LNCaP clone FGC (cell line): ENCODE measurements around the gene ESPN.

Source experiments
- DNase-seq: peaks from one replicate; pipeline ENCODE4 v3.0.0-alpha.2; 2011; ENCODE audit warnings: low read depth
- H3K4me3 ChIP-seq: 2 replicates; pipeline ENCODE4 v1.5.1; 2011; ENCODE audit warnings: mild to moderate bottlenecking, low read depth, low read length, control low read depth
- TF ChIP-seq, protein P1 (sequence below): IDR thresholded peaks from 2 replicates; pipeline ENCODE4 v1.5.1; 2012; ENCODE audit warnings: mild to moderate bottlenecking; ENCODE audit not compliant: control insufficient read depth, insufficient read depth; ENCODE audit errors: extremely low read depth

ESPN gene

DNA sequence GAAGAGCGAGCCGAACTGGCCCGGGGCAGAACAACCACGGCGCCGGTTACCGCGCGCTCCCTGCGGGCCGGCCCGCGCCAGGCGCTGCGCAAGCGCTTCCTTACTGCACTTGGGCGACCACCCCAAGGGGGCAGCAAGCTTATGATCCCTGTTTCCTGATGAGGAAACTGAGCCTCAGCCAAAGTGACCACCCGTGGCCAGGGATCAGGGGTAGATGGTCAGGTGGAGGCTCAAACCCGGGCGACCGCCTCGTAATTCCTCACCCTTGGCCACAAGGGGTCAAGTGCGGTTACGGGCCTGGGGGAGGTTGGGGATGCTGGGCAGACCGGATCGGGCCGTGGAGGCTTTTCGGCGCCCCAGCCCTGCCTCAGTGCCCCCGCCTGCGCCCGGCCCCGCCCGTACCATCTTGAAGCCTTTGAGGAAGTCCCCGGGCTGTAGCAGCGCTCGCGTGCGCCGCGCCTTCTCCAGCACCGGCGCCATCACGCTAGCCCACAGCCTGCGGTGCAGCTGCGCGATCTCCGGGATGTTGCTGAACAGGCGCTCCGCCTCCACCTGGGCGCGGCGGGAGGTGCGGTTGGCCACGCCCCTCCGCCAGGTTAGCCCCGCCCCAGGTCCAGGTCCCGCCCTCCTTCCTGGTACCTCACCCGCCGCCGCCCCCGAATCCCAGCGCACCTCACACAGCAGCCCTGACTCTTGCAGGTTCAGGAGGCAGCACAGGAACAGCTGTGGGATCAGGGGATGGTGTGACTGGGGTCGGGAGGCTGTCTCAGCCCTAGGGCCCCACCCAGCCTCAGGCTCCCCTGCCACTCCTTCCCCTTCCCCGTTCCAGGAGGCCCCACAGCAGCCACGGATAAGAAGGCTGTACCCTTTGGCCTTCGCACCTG, 46.8 kb downstream of the ESPN start:
- DNase-seq: no peak
- H3K4me3 ChIP-seq: no peak overlapping the region

GRCh38 chr1:6471970-6472368, 47.4 kb downstream of the ESPN start:
- no peak for DNase-seq
- H3K4me3 ChIP-seq: no peak overlapping the region
- TF ChIP-seq, protein P1, sequence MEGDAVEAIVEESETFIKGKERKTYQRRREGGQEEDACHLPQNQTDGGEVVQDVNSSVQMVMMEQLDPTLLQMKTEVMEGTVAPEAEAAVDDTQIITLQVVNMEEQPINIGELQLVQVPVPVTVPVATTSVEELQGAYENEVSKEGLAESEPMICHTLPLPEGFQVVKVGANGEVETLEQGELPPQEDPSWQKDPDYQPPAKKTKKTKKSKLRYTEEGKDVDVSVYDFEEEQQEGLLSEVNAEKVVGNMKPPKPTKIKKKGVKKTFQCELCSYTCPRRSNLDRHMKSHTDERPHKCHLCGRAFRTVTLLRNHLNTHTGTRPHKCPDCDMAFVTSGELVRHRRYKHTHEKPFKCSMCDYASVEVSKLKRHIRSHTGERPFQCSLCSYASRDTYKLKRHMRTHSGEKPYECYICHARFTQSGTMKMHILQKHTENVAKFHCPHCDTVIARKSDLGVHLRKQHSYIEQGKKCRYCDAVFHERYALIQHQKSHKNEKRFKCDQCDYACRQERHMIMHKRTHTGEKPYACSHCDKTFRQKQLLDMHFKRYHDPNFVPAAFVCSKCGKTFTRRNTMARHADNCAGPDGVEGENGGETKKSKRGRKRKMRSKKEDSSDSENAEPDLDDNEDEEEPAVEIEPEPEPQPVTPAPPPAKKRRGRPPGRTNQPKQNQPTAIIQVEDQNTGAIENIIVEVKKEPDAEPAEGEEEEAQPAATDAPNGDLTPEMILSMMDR: no peak

More for the DNA sequence above, 46.8 kb downstream of the ESPN start:
- TF ChIP-seq, protein P1: no peak

DNA sequence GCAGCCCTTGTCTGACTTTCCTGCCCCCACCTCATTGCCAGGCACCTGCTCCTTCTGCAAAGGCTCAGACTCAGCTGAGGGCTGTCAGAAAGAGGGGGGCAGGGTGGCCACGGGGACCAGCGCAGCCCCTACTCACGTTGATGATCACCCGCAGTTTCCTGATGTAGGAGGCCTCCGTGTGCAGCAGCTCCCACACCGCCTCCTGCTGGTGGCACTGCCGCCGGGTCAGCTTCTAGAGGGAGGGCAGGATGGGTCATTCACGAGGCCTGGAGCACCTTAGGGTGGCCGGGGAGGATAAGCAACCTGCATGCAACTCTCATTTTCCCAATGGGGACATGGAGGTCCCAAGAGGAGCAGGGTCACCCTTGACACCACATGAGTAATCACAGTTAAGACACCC, 47.8 kb downstream of the ESPN start:
- H3K4me3 ChIP-seq: no peak overlapping the region

GRCh38 chr1:6473156-6473555, 48.6 kb downstream of the ESPN start:
- no peak for DNase-seq
- no peak overlapping the region for H3K4me3 ChIP-seq
- TF ChIP-seq, protein P1: no peak

More for the DNA sequence above, 47.8 kb downstream of the ESPN start:
- no peak for DNase-seq
- TF ChIP-seq, protein P1: 0 out of 2 replicates have a peak, but pooled peaks have one; percentile 13

DNA sequence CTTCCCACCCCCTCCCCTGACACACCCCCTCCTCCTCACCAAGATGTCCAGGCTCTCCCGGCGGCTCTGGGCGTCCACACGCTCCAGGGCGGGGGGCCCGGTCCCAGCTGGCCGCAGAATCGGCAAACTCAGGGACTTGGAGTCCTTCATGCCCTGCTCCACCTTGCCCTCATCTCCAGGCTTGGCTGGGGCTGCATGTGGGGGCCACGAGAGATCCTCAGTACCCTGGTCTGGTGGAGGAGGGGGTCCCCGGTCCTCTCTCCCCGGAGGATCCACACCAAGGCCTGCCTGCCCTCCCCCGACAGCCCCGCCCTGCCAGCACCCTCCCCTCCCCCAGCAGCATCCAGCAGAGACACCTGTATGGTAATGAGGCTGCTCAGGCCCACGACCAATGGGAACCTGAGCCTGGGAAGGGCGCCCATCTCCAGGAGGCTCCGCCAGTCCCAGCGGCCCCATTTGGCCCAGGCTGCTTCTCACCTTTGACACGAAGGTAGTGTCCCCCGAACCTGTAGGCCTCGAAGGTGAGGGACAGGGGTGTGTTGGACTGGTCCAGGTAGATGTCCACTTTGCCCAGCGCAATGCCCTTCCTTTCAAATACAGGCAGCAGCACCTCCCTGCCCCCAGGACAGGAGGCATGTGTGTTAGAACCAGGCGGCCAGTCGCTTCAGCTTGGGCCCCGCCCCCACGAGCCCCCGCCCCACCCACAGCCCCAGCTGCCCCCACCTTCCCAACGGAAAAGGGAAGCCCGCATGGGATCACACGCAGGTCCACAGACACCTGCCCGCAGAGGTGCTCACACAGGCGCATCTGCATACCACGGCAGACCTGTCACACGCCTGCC, 49.6 kb downstream of the ESPN start:
- TF ChIP-seq, protein P1: no peak
- DNase-seq: no peak
- H3K4me3 ChIP-seq: no peak overlapping the region

DNA sequence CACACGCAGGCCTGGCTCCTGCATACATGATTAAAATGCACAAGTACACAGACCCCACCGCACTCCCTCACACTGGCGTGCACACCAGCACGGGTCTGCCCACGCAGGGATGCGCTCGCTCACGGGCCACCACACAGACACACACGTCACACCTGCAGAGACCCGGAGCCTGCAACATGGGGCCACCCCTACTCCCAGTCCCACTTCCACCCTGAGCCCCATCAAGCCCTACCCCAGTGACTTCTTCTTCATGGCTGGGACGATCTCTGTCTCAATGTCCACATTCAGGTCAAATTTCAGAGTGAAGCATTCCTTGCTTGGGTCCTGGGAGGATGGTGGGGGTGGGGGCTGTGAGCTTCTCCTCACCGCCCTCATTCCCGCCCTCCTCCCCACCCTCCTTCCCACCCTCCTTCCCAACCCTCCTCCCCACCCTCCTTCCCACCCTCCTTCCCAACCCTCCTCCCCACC, 50.3 kb downstream of the ESPN start:
- no peak overlapping the region for H3K4me3 ChIP-seq
- TF ChIP-seq, protein P1: no peak
- DNase-seq: no peak
